22Rv1 (cell line): ENCODE measurements around the gene PALM2AKAP2.

ENCODE experiments used
- CTCF ChIP-seq: fragments of 450-650 bp; IDR thresholded peaks from 2 replicates; pipeline ENCODE4 v1.5.1; 2017; ENCODE audit warnings: mild to moderate bottlenecking
- ZFX ChIP-seq: fragments of 450-650 bp; IDR thresholded peaks from 2 replicates; pipeline ENCODE4 v1.6.1; 2017; ENCODE audit warnings: antibody characterized with exemption, borderline replicate concordance

- TF ChIP-seq CTCF, result no peak
- TF ChIP-seq ZFX, result no peak
Observed at GRCh38 chr9:109781541-109782197, 1.7 kb downstream of the PALM2AKAP2 start.
